Fibroblast of mammary gland (primary cell): Measurements from ENCODE around the gene RARA.

ENCODE experiments used
- DNase-seq: peaks from one replicate; pipeline ENCODE4 v3.0.0-alpha.2; 2010; ENCODE audit warnings: low read depth
- H3K4me3 ChIP-seq: 2 replicates; pipeline ENCODE4 v1.5.1; 2011; ENCODE audit warnings: low read depth, mild to moderate bottlenecking, low read length, moderate library complexity; ENCODE audit not compliant: control insufficient read depth
- CTCF ChIP-seq: conservative IDR thresholded peaks from 2 replicates; pipeline ENCODE4 v1.5.1; 2011; ENCODE audit warnings: low read depth, low read length, inconsistent platforms; ENCODE audit not compliant: control insufficient read depth, insufficient read depth

The RARA gene

GRCh38 chr17:40325156-40326013, 16.4 kb downstream of the RARA start:
- no peak overlapping the region for H3K4me3 ChIP-seq
- TF ChIP-seq CTCF, result no peak
- no peak for DNase-seq

DNA sequence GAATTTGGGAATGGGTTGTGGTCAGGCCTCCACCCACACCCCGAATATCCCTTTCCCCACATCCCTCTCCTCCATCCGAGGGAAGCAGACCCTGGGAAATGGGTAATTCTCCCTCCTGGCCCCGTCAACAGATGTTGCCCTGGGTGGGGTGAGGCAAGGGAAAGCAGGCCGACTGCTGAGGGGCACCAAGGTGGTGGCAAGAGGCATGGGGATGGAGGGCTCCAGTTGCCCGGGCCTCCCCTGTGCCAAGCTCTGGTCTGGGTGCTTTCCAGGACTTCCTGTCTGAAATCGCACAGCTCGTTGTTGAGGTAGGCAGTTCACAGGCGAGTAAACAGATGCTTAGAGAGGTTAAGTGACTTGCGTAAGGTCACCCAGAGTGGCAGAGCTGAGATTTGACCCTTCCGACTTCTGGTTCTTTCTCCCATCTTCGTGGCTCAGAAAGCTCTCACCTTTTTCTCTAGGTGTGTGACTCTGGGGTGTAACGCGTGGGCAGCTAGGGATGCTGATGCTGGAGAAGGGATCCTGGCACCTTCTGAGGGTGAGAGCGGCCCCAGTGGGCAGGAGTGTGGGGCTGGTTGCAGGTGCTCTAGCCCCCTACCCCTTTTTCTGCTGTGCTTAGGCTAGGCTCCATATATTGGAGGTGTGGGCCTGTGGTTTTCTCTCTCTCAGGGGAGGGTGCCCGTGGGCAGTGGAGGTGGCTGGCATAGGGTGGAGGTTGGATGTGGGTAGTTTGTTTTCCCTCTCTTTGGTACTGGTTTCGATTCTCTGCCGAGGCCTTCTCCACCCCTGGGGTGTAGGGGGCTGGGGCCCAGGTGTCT, 17.2 kb downstream of the RARA start:
- no peak for DNase-seq
- H3K4me3 ChIP-seq, result no peak overlapping the region
- TF ChIP-seq CTCF, result no peak

DNA sequence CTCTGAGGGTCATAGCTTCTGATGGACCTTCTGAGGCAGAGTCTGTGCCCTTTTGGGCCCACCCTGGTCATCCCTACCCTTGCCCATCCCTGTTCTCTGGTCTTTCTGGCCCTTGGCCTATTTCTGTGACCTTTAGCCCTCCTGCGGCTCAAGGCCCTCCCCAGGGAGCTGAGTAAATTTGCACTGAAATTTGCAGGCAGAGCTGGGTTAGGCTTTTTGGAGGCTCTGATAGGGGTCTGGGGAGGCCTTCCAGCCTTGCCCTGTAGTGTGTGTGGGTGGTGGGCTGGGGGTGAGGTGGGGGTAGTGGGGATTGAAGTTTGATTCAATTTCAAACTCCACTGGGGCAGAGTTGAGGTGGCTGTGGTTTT, 17.8 kb downstream of the RARA start:
- H3K4me3 ChIP-seq, result no peak overlapping the region
- peak; percentile 67 for DNase-seq
- TF ChIP-seq CTCF, result no peak

DNA sequence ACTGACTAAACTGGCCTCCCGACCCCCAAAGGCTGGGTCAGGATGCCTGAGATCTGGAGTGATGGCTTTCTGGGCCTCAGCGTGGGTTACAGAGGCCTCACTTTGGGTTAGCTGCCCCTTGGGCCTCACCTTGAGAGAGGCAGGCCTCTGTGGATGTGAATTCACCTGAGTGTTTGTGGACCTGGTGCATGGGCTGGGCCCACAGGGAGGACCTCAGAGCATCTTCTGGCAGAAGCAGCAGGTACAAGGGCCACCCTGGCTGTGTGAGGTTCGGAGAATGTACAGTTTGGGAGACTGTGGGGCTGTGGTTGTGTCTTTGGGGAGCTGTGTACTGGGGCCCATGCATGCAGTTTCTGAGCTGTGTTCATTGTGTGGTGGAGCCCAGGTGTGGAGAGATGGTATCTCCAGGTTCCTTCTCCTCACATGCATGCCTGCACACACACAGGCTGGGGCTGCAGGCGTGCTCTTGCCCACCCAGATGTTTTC, 18.3 kb downstream of the RARA start:
- TF ChIP-seq CTCF, result no peak
- no peak overlapping the region for H3K4me3 ChIP-seq
- no peak for DNase-seq

GRCh38 chr17:40327735-40328385, 18.9 kb downstream of the RARA start:
- no peak for DNase-seq
- no peak overlapping the region for H3K4me3 ChIP-seq
- no peak for TF ChIP-seq CTCF

DNA sequence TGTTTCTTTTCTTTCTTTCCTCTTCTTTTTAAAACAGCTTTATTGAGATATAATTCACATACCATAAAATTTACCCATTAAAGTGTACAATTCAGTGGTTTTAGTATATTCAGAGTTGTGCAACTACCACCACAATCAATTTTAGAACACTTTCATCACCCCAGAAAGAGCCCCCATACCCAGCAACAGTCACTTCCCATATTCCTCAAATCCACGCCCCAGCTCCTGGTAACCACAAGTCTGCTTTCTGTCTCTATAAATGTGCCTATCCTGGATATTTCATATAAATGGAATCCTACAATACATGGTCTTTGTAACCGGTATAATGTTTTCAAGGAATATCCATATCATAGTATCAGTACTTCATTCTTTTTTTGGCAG, 19.4 kb downstream of the RARA start:
- H3K4me3 ChIP-seq, result no peak overlapping the region
- no peak for DNase-seq
- TF ChIP-seq CTCF, result no peak
